Activated naive CD8-positive, alpha-beta T cell treated with anti-CD3 and anti-CD28 coated beads, Interleukin-2, amount 10 ng/mL, durations not matched to agents 7 days and 5 days (primary cell): ENCODE measurements around the gene TAC3. TPM values are rescaled to one million over a fixed set of nuclear protein-coding genes. Genes with fewer than 3 reads are reported as not detected.
"Not testable (repeated sequence)": the region's sequence is repeated elsewhere in the genome, so short reads cannot be mapped to it uniquely, and the experiment has no call there.

Experiments
- ATAC-seq: fragments of 150-1000 bp; cut with Tn5 transposase; one replicate; pipeline ENCODE4 v1.10.0; 2021; ENCODE audit warnings: low read depth, moderate library complexity
- POLR2A ChIA-PET: fragments of 350-600 bp; sonication (Branson Sonifier 250); formaldehyde crosslinking; loops from one replicate; lab custom pipeline; 2021; ENCODE audit warnings: antibody characterized with exemption; lab: Charles Lee
- DNase-seq: peaks from one replicate; pipeline ENCODE4 v3.0.0; 2021
- H3K27ac Mint-ChIP-seq: one replicate; pipeline ENCODE4 v1.8.0; 2022; ENCODE audit warnings: mild to moderate bottlenecking, mixed read lengths
- H3K27me3 Mint-ChIP-seq: one replicate; pipeline ENCODE4 v1.8.0; 2022; ENCODE audit warnings: mild to moderate bottlenecking, moderate library complexity, mixed read lengths
- H3K36me3 Mint-ChIP-seq: one replicate; pipeline ENCODE4 v1.8.0; 2021; ENCODE audit warnings: mild to moderate bottlenecking, mixed read lengths
- H3K4me1 Mint-ChIP-seq: one replicate; pipeline ENCODE4 v1.8.0; 2021; ENCODE audit warnings: mixed read lengths
- H3K4me3 Mint-ChIP-seq: one replicate; pipeline ENCODE4 v1.8.0; 2022; ENCODE audit warnings: mild to moderate bottlenecking, moderate library complexity, mixed read lengths
- H3K9me3 Mint-ChIP-seq: one replicate; pipeline ENCODE4 v1.8.0; 2021; ENCODE audit warnings: mixed read lengths
- total RNA-seq, 2 experiments: library from RNA; stranded (reverse); gene quantifications; one replicate each; pipeline ENCODE4 v1.2.3, GENCODE V29; 2021

The TAC3 gene
- under 1 TPM; 0.34 to 0.53 TPM for total RNA-seq

- no peak for DNase-seq
- Mint-ChIP-seq H3K4me1 (peaks cover 16% of the 10 kb centered on the region), H3K4me3 (no peak within 1 kb of the TSS), H3K9me3 (no peaks in the 10 kb centered on the region), H3K27me3 (peaks cover 13% of the 10 kb centered on the region), H3K27ac (no peak within 1 kb of the TSS), H3K36me3 (no peaks in the 10 kb centered on the region)
- ATAC-seq, result no peak
- POLR2A ChIA-PET, result interaction anchor here (1.3 kb wide), 1 partner anchor 32 kb away, joined by 4 read pairs; no protein-coding TSS in a partner anchor
Observed at GRCh38 chr12:57016348-57016747, at the start of gene TAC3. Gene TAC3 (minus strand): TSS chr12:57016529. CDS start chr12:57015797, 732 bp downstream.

- peak overlapping the region; percentile 91 for H3K27ac Mint-ChIP-seq
- H3K36me3 Mint-ChIP-seq, result peaks cover 39% of the 10 kb centered on the region
- H3K4me3 Mint-ChIP-seq, result peak overlapping the region; percentile 70
- no peaks in the 10 kb centered on the region for H3K27me3 Mint-ChIP-seq
- DNase-seq (no peak), ATAC-seq (peak; percentile 89)
- peaks cover 27% of the 10 kb centered on the region for H3K4me1 Mint-ChIP-seq
- POLR2A ChIA-PET, result interaction anchor here (0.6 to 3.0 kb wide), 2 partner anchors 15 to 47 kb away, joined by 3 to 22 read pairs; partner anchors contain the start of genes NEMP1 and STAT6
- H3K9me3 Mint-ChIP-seq, result peaks cover 1% of the 10 kb centered on the region
Observed at GRCh38 chr12:57063991-57064685, 47.8 kb upstream of the TAC3 start.

GRCh38 chr12:57058454-57058853 lies 42.1 kb upstream of the TAC3 start:
- no peak overlapping the region for H3K4me3 Mint-ChIP-seq
- ATAC-seq (no peak), DNase-seq (no peak)
- H3K27ac Mint-ChIP-seq, result peak overlapping the region; percentile 6
- peaks cover 3% of the 10 kb centered on the region for H3K9me3 Mint-ChIP-seq
- peaks cover 14% of the 10 kb centered on the region for H3K4me1 Mint-ChIP-seq
- H3K36me3 Mint-ChIP-seq, result peaks cover 44% of the 10 kb centered on the region
- no peaks in the 10 kb centered on the region for H3K27me3 Mint-ChIP-seq
- POLR2A ChIA-PET, result no interaction called here

GRCh38 chr12:57057067-57057751 lies 40.9 kb upstream of the TAC3 start:
- H3K9me3 Mint-ChIP-seq, result peaks cover 3% of the 10 kb centered on the region
- no peak for DNase-seq
- H3K27me3 Mint-ChIP-seq, result no peaks in the 10 kb centered on the region
- no peak overlapping the region for H3K27ac Mint-ChIP-seq
- POLR2A ChIA-PET, result interaction anchor here (0.7 to 1.0 kb wide), 2 partner anchors 39 to 54 kb away, joined by 3 read pairs; partner anchors contain the start of gene STAT6
- peaks cover 10% of the 10 kb centered on the region for H3K4me1 Mint-ChIP-seq
- H3K36me3 Mint-ChIP-seq, result peaks cover 46% of the 10 kb centered on the region
- no peak overlapping the region for H3K4me3 Mint-ChIP-seq
- ATAC-seq, result no peak

GRCh38 chr12:57055824-57056223 lies 39.5 kb upstream of the TAC3 start:
- Mint-ChIP-seq H3K27ac (no peak overlapping the region), H3K27me3 (no peaks in the 10 kb centered on the region), H3K36me3 (peaks cover 44% of the 10 kb centered on the region), H3K9me3 (peaks cover 3% of the 10 kb centered on the region), H3K4me3 (no peak overlapping the region), H3K4me1 (peaks cover 13% of the 10 kb centered on the region)
- POLR2A ChIA-PET, result no interaction called here
- ATAC-seq (no peak), DNase-seq (no peak)

- H3K27me3 Mint-ChIP-seq, H3K9me3 Mint-ChIP-seq: not testable (repeated sequence)
Observed at GRCh38 chr12:57053901-57054300, 37.6 kb upstream of the TAC3 start.

GRCh38 chr12:57053146-57053545 lies 36.8 kb upstream of the TAC3 start:
- Mint-ChIP-seq H3K36me3 (peaks cover 30% of the 10 kb centered on the region), H3K4me1 (peaks cover 18% of the 10 kb centered on the region)
- H3K27me3 Mint-ChIP-seq, DNase-seq, POLR2A ChIA-PET, ATAC-seq, H3K27ac Mint-ChIP-seq, H3K4me3 Mint-ChIP-seq, H3K9me3 Mint-ChIP-seq: not testable (repeated sequence)

More at GRCh38 chr12:57053901-57054300, 37.6 kb upstream of the TAC3 start:
- Mint-ChIP-seq H3K36me3 (peaks cover 34% of the 10 kb centered on the region), H3K4me1 (peaks cover 15% of the 10 kb centered on the region)
- POLR2A ChIA-PET, ATAC-seq, H3K27ac Mint-ChIP-seq, DNase-seq, H3K4me3 Mint-ChIP-seq: not testable (repeated sequence)

GRCh38 chr12:57051011-57051410 lies 34.7 kb upstream of the TAC3 start:
- no peak overlapping the region for H3K4me3 Mint-ChIP-seq
- peaks cover 39% of the 10 kb centered on the region for H3K4me1 Mint-ChIP-seq
- no peak for DNase-seq
- no peaks in the 10 kb centered on the region for H3K27me3 Mint-ChIP-seq
- H3K9me3 Mint-ChIP-seq, result peaks cover 3% of the 10 kb centered on the region
- no peak overlapping the region for H3K27ac Mint-ChIP-seq
- peaks cover 19% of the 10 kb centered on the region for H3K36me3 Mint-ChIP-seq
- ATAC-seq, result no peak
- POLR2A ChIA-PET, result no interaction called here

GRCh38 chr12:57049890-57050289 lies 33.6 kb upstream of the TAC3 start, which contains the start of gene MYO1A:
Gene MYO1A (minus strand): TSS chr12:57050129. CDS start chr12:57048323, 1,806 bp downstream.
- Mint-ChIP-seq H3K9me3 (peaks cover 3% of the 10 kb centered on the region), H3K36me3 (peaks cover 17% of the 10 kb centered on the region), H3K27ac (no peak within 1 kb of the TSS), H3K4me3 (no peak within 1 kb of the TSS), H3K4me1 (peaks cover 45% of the 10 kb centered on the region), H3K27me3 (no peaks in the 10 kb centered on the region)
- DNase-seq (no peak), ATAC-seq (no peak)
- POLR2A ChIA-PET, result interaction anchor here (0.6 kb wide), 1 partner anchor 352 kb away, joined by 7 read pairs; no protein-coding TSS in a partner anchor

- Mint-ChIP-seq H3K4me3 (no peak overlapping the region), H3K4me1 (peaks cover 45% of the 10 kb centered on the region), H3K36me3 (peaks cover 14% of the 10 kb centered on the region), H3K27ac (no peak overlapping the region), H3K9me3 (peaks cover 3% of the 10 kb centered on the region), H3K27me3 (no peaks in the 10 kb centered on the region)
- no peak for DNase-seq
- POLR2A ChIA-PET, result interaction anchor here (1.2 to 2.5 kb wide), 3 partner anchors 11 to 32 kb away, joined by 4 to 16 read pairs (median 13); no protein-coding TSS in a partner anchor
- ATAC-seq, result no peak
Observed at GRCh38 chr12:57049119-57049446, 32.8 kb upstream of the TAC3 start.

- Mint-ChIP-seq H3K27me3 (peaks cover under 1% of the 10 kb centered on the region), H3K9me3 (no peaks in the 10 kb centered on the region), H3K36me3 (peaks cover 8% of the 10 kb centered on the region), H3K4me3 (no peak overlapping the region), H3K27ac (peak overlapping the region; percentile 64), H3K4me1 (peaks cover 44% of the 10 kb centered on the region)
- no peak for DNase-seq
- POLR2A ChIA-PET, result interaction anchor here (1.2 to 2.8 kb wide), 7 partner anchors 12 to 63 kb away, joined by 3 to 16 read pairs (median 6); partner anchors contain the start of genes NEMP1 and STAT6
- ATAC-seq, result no peak
Observed at GRCh38 chr12:57048423-57049118, 32.2 kb upstream of the TAC3 start.

GRCh38 chr12:57047981-57048380 lies 31.7 kb upstream of the TAC3 start:
- peaks cover 2% of the 10 kb centered on the region for H3K27me3 Mint-ChIP-seq
- POLR2A ChIA-PET, result interaction anchor here (0.8 to 2.8 kb wide), 10 partner anchors 10 to 63 kb away, joined by 3 to 16 read pairs (median 5); partner anchors contain the start of genes NEMP1 and STAT6
- peak overlapping the region; percentile 88 for H3K27ac Mint-ChIP-seq
- peaks cover 4% of the 10 kb centered on the region for H3K36me3 Mint-ChIP-seq
- DNase-seq (no peak), ATAC-seq (peak; percentile 2)
- no peaks in the 10 kb centered on the region for H3K9me3 Mint-ChIP-seq
- H3K4me1 Mint-ChIP-seq, result peaks cover 43% of the 10 kb centered on the region
- H3K4me3 Mint-ChIP-seq, result peak overlapping the region; percentile 73
